Activated naive CD8-positive, alpha-beta T cell treated with anti-CD3 and anti-CD28 coated beads for 36 hours (primary cell): Measurements from ENCODE around the gene PIGM. TPM values are rescaled to one million over a fixed set of nuclear protein-coding genes. Genes with fewer than 3 reads are reported as not detected.

ENCODE experiments used
- DNase-seq: peaks from one replicate; pipeline ENCODE4 v3.0.0; 2021
- H3K27ac Mint-ChIP-seq: one replicate; pipeline ENCODE4 v1.8.0; 2022; ENCODE audit warnings: mild to moderate bottlenecking, moderate library complexity, mixed read lengths
- H3K27me3 Mint-ChIP-seq: one replicate; pipeline ENCODE4 v1.8.0; 2022; ENCODE audit warnings: mild to moderate bottlenecking, mixed read lengths
- H3K36me3 Mint-ChIP-seq: one replicate; pipeline ENCODE4 v1.8.0; 2021; ENCODE audit warnings: mild to moderate bottlenecking, mixed read lengths
- H3K4me1 Mint-ChIP-seq: one replicate; pipeline ENCODE4 v1.8.0; 2021; ENCODE audit warnings: mixed read lengths
- H3K4me3 Mint-ChIP-seq: one replicate; pipeline ENCODE4 v1.8.0; 2022; ENCODE audit warnings: mild to moderate bottlenecking, moderate library complexity, mixed read lengths
- H3K9me3 Mint-ChIP-seq: one replicate; pipeline ENCODE4 v1.8.0; 2022; ENCODE audit warnings: mixed read lengths
- total RNA-seq, 2 experiments: library from RNA; stranded (reverse); gene quantifications; one replicate each; pipeline ENCODE4 v1.2.3, GENCODE V29; 2021

Gene PIGM
- total RNA-seq, 2 experiments from 2014 or later, result 4.7 TPM

DNA sequence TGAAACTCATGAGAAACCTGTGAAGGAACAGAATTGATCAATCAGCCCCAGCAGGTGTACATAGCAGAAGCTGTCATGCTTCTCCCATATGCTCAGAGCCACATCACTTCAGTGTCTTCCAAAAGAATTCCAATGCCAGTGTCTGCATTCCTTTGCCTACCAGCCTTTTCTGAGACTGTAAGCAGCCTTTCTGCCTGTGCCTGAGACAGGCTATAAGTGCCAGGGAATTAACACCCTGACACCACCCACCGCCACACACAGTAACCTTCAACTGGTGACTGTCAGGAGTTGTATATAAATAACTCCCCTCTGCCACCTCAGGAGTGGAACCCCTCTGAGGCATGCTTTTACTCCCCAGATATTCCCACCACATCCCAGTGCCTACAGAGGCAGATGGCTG is 39.6 kb downstream of the PIGM start:
- DNase-seq, result no peak
- H3K27ac Mint-ChIP-seq, result no peak overlapping the region
- no peaks in the 10 kb centered on the region for H3K36me3 Mint-ChIP-seq
- H3K9me3 Mint-ChIP-seq, result no peaks in the 10 kb centered on the region
- H3K4me1 Mint-ChIP-seq, result peaks cover 9% of the 10 kb centered on the region
- H3K4me3 Mint-ChIP-seq, result no peak overlapping the region
- H3K27me3 Mint-ChIP-seq, result peaks cover 5% of the 10 kb centered on the region

DNA sequence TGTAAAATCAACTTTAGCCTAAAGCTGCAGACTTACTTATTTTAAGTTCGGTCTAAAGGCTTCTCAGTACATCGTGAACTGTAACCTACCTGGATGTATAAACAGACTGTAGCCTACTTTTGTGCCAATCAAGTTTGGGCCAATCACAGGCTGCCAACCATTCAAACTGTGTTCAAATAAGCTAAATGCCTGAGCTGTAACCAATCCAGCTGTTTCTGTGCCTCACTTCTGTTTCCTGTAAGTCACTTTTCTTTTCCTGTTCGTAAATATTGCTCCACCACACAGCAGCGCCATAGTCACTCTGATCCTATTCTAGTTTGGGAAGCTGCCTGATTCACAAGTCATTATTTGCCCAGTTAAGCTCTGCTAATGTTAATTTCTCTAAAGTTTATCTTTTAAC is 40.3 kb downstream of the PIGM start:
- no peak for DNase-seq
- H3K36me3 Mint-ChIP-seq, result no peaks in the 10 kb centered on the region
- H3K4me3 Mint-ChIP-seq, result no peak overlapping the region
- H3K27ac Mint-ChIP-seq, result no peak overlapping the region
- no peaks in the 10 kb centered on the region for H3K9me3 Mint-ChIP-seq
- H3K27me3 Mint-ChIP-seq, result peaks cover 5% of the 10 kb centered on the region
- H3K4me1 Mint-ChIP-seq, result peaks cover 9% of the 10 kb centered on the region

DNA sequence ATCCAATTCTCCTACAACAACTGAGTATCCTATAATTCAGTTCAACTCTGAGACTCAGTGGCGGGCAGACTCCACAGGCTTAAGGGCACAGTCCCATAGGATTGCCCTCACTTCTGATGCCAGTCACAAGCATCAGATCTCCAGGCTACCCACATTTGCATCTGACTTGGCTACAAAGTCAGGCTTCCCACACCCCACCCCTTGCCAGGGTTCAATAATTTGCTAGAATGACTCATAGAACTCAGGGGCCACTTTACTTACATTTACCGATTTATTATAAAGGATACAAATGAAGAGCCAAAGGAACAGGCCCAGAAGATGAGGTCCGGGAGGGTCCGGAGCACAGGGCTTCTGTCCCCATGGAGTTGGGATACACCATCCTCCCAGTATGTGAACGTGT is 41.8 kb downstream of the PIGM start:
- H3K4me3 Mint-ChIP-seq, result no peak overlapping the region
- no peaks in the 10 kb centered on the region for H3K36me3 Mint-ChIP-seq
- H3K27ac Mint-ChIP-seq, result no peak overlapping the region
- H3K4me1 Mint-ChIP-seq, result peaks cover 9% of the 10 kb centered on the region
- H3K27me3 Mint-ChIP-seq, result peaks cover 5% of the 10 kb centered on the region
- DNase-seq, result no peak
- no peaks in the 10 kb centered on the region for H3K9me3 Mint-ChIP-seq

DNA sequence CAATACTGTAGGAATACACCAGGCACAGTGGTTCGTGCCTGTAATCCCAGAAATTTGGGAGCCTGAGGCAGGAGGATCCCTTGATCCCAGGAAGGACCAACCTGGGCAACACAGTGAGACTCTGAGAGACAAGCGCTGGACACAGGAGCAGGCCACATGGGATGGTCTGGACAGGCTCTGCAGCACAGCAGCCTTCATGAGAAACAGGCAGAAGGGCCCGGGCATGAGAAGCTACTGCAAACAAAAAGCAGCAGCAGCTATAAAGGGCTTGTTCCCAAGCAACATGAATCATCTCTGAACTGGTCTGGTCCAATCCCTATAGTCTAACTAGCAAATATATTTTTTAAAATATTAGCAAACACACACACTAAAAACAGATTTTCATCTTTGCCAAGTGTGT is 42.2 kb downstream of the PIGM start:
- Mint-ChIP-seq H3K27me3 (peaks cover 5% of the 10 kb centered on the region), H3K9me3 (no peaks in the 10 kb centered on the region), H3K4me1 (peaks cover 9% of the 10 kb centered on the region), H3K4me3 (no peak overlapping the region), H3K36me3 (no peaks in the 10 kb centered on the region), H3K27ac (no peak overlapping the region)
- DNase-seq, result no peak

DNA sequence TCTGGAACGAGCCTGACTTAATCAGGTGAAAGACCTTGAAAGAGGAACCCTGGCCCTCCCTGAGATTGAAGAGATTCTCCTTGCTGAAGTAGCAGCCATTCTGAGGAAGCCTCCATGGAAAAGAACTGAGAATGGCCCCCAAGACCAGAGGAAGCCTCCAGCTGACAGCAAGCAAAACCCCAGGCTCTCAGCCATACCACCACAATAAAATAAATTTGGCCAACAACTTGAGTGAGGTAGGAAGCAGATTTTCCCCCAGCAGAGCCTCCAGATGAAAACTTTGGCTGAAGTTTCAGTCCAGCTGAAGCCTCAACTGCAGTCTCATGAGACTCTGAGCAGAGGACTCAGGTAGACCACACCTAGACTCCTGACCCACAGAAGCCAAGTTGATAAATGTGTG is 43.8 kb downstream of the PIGM start:
- Mint-ChIP-seq H3K9me3 (no peaks in the 10 kb centered on the region), H3K27me3 (peaks cover 5% of the 10 kb centered on the region), H3K4me1 (peaks cover 9% of the 10 kb centered on the region), H3K36me3 (no peaks in the 10 kb centered on the region), H3K4me3 (no peak overlapping the region), H3K27ac (no peak overlapping the region)
- DNase-seq, result no peak

DNA sequence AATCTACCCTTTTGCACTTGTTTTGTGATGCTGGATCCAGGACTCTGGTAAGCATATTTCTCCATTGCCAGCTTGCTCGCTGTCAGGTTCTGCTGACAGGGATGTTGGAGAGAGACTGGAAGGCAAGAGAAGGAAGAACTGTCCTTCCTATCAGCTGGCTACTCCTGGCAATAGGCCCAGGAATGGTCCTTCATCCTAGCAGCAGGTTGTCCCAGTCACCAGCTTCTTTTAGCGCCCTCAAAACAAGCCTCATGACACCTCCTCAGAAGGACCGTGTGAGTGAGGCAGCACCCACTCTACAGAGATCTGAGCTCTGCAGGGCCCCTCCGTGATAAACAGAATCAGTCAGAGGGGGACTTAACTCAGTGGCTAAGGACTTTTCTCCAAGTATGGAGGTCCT is 44.6 kb downstream of the PIGM start:
- H3K4me1 Mint-ChIP-seq, result peaks cover 9% of the 10 kb centered on the region
- peaks cover under 1% of the 10 kb centered on the region for H3K27me3 Mint-ChIP-seq

DNA sequence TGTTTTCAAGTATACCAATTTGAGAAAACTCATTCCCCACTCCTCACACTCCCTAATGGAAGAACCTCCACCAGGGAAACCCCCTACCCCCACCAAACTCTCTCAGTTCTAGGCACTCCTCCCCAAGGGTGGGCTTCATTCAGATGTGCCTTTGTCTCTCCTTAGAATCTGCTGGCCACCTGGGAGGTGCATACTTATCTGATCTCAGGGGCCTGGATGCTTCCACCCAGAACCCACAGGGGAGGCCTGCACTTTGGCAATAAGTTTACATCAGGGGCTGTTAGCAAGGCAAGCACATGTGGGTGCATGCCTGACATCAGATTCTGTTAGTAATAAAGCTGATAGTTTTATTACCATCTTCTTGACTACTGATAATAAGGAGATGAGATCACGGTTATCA is 45.3 kb downstream of the PIGM start:
- no peak overlapping the region for H3K4me3 Mint-ChIP-seq
- H3K4me1 Mint-ChIP-seq, result peaks cover 5% of the 10 kb centered on the region
- no peaks in the 10 kb centered on the region for H3K36me3 Mint-ChIP-seq
- no peak for DNase-seq
- no peaks in the 10 kb centered on the region for H3K9me3 Mint-ChIP-seq
- H3K27me3 Mint-ChIP-seq, result peaks cover 4% of the 10 kb centered on the region
- no peak overlapping the region for H3K27ac Mint-ChIP-seq

More for the DNA sequence above, 44.6 kb downstream of the PIGM start:
- Mint-ChIP-seq H3K27ac (no peak overlapping the region), H3K9me3 (no peaks in the 10 kb centered on the region), H3K36me3 (no peaks in the 10 kb centered on the region), H3K4me3 (no peak overlapping the region)
- no peak for DNase-seq

DNA sequence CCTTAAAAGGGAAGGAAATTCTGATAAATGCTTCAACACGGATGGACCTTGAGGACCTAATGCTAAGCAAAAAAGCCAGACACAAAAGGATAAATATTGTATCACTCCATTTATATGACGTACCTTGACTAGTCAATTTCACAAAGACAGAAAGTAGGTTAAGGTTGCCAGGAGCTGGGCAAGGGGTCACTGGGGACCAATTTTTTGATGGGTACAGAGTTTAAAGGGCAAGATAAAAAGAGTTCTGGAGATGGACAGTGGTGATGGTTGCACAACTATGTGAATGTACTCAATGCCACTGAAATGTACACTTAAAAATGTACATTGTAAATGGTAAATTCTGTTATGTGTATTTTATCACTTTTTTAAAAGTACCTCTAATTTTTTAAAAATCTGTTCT is 45.7 kb downstream of the PIGM start:
- Mint-ChIP-seq H3K4me3 (no peak overlapping the region), H3K27me3 (peaks cover 4% of the 10 kb centered on the region), H3K36me3 (no peaks in the 10 kb centered on the region), H3K27ac (no peak overlapping the region), H3K9me3 (no peaks in the 10 kb centered on the region), H3K4me1 (peaks cover under 1% of the 10 kb centered on the region)
- no peak for DNase-seq

DNA sequence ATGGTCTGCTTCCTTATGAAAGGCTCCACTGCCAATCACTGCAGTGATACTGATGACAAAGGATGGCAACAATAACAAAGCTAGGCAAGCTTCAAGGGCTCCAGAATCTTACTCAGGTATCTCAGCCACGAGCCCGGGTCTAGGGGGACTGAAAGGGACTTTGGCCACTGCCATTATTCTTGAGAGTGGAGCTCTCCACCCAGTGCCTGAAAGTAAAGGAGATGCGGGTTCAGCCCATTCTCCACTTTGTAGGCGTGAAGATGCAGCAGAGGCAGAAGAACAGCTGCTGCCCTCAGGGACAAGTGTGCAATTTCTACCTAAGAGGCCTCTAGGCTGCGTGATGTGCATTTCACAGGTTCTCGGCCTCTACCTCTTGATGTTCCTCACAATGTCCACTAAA is 46.3 kb downstream of the PIGM start:
- Mint-ChIP-seq H3K4me3 (no peak overlapping the region), H3K27ac (no peak overlapping the region), H3K4me1 (no peaks in the 10 kb centered on the region), H3K27me3 (peaks cover 4% of the 10 kb centered on the region), H3K9me3 (no peaks in the 10 kb centered on the region), H3K36me3 (no peaks in the 10 kb centered on the region)
- no peak for DNase-seq

DNA sequence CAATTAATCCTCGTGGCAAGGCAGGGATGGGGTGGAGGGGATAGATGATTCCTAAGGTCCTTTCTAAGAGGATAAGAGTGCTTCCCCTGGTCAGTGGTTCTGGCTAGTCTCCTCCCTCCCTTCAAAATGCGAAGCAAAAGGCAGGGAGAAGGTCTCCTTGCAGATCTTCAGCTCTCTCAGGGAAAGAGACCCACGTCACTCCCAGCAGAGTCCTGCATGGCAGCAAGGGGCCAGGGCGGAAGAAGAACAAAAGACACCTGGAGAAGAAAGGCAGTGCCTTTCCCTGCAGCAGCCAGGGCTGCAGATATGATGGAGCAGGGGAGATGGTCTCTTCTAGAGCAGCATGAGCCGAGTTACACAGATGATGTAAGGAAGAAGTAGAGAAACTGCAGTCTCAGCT is 48.1 kb downstream of the PIGM start:
- Mint-ChIP-seq H3K4me1 (no peaks in the 10 kb centered on the region), H3K9me3 (no peaks in the 10 kb centered on the region), H3K4me3 (no peak overlapping the region), H3K36me3 (no peaks in the 10 kb centered on the region), H3K27ac (no peak overlapping the region), H3K27me3 (peaks cover 8% of the 10 kb centered on the region)
- DNase-seq, result no peak

DNA sequence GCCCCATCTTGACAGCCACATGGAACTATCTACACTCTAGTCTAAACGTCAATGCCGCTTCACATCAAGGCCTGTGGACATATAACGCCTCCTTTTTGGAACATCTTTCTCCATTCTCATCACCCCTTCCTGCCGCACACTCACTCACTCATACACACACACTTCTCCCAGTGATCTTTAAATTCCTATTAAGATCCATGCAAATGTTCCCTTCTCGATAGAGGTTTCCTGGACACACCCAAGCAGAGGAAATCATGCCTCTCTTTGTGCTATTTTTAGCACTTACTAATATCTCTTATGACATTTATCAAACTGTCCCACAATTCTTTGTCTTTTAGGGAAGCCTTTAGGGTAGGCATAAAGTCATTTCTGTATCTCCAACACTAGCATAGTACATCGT is 49.5 kb downstream of the PIGM start:
- no peaks in the 10 kb centered on the region for H3K36me3 Mint-ChIP-seq
- no peak for DNase-seq
- H3K9me3 Mint-ChIP-seq, result no peaks in the 10 kb centered on the region
- H3K27ac Mint-ChIP-seq, result no peak overlapping the region
- H3K4me1 Mint-ChIP-seq, result no peaks in the 10 kb centered on the region
- H3K4me3 Mint-ChIP-seq, result no peak overlapping the region
- H3K27me3 Mint-ChIP-seq, result peaks cover 8% of the 10 kb centered on the region

DNA sequence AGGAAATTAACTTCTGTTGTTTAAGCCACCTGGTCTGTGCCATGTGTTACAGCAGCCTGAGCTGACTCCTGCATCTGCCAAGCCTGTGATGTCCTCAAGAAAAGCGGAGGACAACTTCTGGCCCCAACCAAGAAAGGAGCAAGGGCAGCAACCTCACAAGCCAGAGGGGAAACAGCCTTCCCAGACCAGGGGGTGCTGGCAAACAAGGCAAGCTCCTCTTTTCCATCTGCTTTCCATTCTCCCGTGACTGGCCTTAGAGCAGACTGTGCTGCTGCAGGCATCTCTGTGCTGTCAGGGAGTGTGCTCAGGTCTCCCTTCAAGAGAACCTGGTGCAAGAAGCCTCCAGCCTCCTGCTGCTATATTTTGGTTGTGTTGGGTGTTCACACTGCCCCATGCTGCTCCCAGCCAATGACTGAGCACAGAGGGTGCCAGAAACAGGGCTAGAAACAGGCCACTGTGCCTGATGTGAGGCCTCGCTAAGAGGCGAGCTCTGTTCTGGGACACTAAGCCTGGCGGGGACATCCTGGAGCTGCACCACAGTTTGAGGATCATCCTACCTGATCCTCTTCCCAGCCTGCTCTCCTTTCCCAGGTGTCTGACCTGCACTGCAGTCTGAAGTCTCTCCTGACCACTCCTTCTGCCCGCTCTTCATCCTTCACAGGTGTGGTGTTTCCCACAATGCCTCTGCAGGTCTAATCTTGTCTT is 50.3 kb downstream of the PIGM start:
- Mint-ChIP-seq H3K4me3 (no peak overlapping the region), H3K36me3 (no peaks in the 10 kb centered on the region), H3K27me3 (peaks cover 8% of the 10 kb centered on the region), H3K4me1 (no peaks in the 10 kb centered on the region), H3K9me3 (no peaks in the 10 kb centered on the region), H3K27ac (no peak overlapping the region)
- DNase-seq, result no peak

DNA sequence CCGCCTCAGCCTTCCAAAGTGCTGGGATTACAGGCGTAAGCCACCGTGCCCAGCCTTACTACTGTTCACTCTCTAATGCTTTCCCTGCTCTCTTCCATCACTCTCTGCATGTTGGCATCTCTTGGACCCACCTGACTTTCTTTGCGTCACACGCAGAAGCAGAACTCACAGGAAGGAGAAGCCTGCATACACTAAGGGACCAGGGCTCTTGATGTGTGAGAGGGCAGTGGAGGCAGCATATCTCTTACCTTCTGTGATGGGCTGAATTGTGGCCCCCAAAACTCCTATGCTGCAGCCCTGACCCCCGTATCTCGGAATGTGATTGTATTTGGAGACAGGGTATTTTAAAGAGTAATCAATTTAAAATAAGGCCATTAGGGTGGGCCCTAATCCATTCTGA is 51.0 kb downstream of the PIGM start:
- H3K36me3 Mint-ChIP-seq, result no peaks in the 10 kb centered on the region
- H3K4me1 Mint-ChIP-seq, result no peaks in the 10 kb centered on the region
- H3K4me3 Mint-ChIP-seq, result no peak overlapping the region
- H3K9me3 Mint-ChIP-seq, result no peaks in the 10 kb centered on the region
- no peak for DNase-seq
- no peak overlapping the region for H3K27ac Mint-ChIP-seq
- peaks cover 8% of the 10 kb centered on the region for H3K27me3 Mint-ChIP-seq

DNA sequence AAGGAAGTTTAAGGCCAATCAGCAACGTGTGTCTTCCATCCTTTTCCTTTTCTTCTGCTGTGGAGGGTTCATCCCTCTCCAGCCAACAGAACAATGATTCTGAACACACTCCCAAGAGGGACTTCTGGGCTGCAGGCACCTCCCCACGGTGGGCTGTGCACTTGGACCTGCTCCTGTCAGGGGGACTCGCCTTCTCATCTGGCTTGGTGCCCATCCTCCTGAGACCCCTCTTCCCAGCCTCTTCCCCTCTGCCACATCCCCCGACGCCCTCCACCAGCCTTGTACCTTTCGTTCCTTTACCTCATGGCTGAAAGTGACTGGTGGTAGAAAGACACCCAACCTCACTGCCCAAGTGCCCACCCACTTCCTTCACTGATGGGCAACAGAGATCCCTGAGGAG is 51.7 kb downstream of the PIGM start:
- Mint-ChIP-seq H3K27ac (no peak overlapping the region), H3K4me1 (no peaks in the 10 kb centered on the region), H3K4me3 (no peak overlapping the region), H3K9me3 (no peaks in the 10 kb centered on the region), H3K27me3 (peaks cover 8% of the 10 kb centered on the region), H3K36me3 (no peaks in the 10 kb centered on the region)
- DNase-seq, result no peak

DNA sequence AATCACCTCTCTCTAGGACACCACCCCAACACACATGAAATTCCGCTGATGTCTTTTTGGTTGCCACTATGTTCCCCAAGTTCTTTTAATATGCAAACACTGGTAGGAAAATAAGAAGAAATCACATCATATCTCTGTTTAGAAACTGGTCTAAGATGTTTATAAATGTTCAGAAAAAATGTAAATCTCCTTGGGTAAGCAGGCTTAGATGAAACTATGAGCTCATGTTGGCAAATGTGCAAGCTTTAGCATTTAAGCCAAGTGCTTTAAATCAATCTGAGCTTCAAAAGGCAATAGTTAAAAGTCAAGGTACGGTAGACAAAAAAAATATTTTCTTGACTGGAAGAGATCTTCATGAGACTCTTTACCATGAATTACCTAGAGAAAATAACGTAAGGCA is 52.5 kb downstream of the PIGM start:
- Mint-ChIP-seq H3K27ac (no peak overlapping the region), H3K27me3 (peaks cover 8% of the 10 kb centered on the region), H3K4me1 (no peaks in the 10 kb centered on the region), H3K4me3 (no peak overlapping the region), H3K9me3 (no peaks in the 10 kb centered on the region), H3K36me3 (no peaks in the 10 kb centered on the region)
- DNase-seq, result no peak

DNA sequence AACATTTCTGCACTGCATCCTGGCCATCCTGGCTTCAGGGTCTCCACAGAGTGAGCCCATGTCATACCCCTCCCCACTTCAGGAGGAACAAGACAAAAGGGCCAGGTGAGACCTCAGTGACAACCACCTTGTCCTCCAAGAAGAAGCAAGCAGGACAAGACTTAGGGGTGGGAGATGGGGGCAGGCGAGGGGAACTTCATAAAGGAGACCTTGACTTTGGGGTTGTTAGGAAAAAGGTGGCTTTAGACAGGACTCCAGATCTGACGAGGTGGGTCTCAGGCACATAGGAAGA is 53.7 kb downstream of the PIGM start:
- Mint-ChIP-seq H3K4me3 (no peak overlapping the region), H3K9me3 (no peaks in the 10 kb centered on the region), H3K4me1 (no peaks in the 10 kb centered on the region), H3K36me3 (no peaks in the 10 kb centered on the region), H3K27ac (no peak overlapping the region), H3K27me3 (peaks cover 8% of the 10 kb centered on the region)
- no peak for DNase-seq
